Gastroesophageal sphincter (tissue), 4 donors: ENCODE results near the gene TSACC. TPM values are rescaled to one million over a fixed set of nuclear protein-coding genes. Genes with fewer than 3 reads are reported as not detected.
A peak's percentile ranks its signal among the peaks of the same experiment; 100 is the strongest.

ENCODE experiments used
- ATAC-seq: fragments of 150-250 bp; one replicate; pipeline ENCODE4 v1.9.1; 2016; ENCODE audit warnings: mild to moderate bottlenecking, moderate library complexity
- H3K27ac ChIP-seq, 4 donors: fragments of 200-600 bp; sonication (generic) in 3 of 4; 1 replicate in 3 of 4; 2 replicates in 1 of 4; pipeline ENCODE4 v1.5.1; 2016 to 2019
- H3K27me3 ChIP-seq: fragments of 200-600 bp; sonication (generic); one replicate; pipeline ENCODE4 v1.5.1; 2019
- H3K36me3 ChIP-seq, 2 donors: fragments of 200-600 bp; sonication (generic); one replicate each; pipeline ENCODE4 v1.5.1; 2019; ENCODE audit warnings: control low read depth in 1 of 2
- H3K4me1 ChIP-seq, 3 donors: fragments of 200-600 bp; sonication (generic); 1 replicate in 2 of 3; 2 replicates in 1 of 3; pipeline ENCODE4 v1.5.1; 2016 to 2019; ENCODE audit warnings: control low read depth in 2 of 3
- H3K4me3 ChIP-seq, 2 donors: fragments of 200-600 bp; sonication (generic); one replicate each; pipeline ENCODE4 v1.5.1; 2019; ENCODE audit warnings: mild to moderate bottlenecking in 1 of 2, moderate library complexity in 1 of 2
- H3K9me3 ChIP-seq, 3 donors: fragments of 200-600 bp; sonication (generic); one replicate each; pipeline ENCODE4 v1.5.1; 2017 to 2019; ENCODE audit warnings: control low read depth in 2 of 3
- CTCF ChIP-seq, 4 experiments: fragments of 200-600 bp in 2 of 4; fragments of 450-650 bp in 2 of 4; sonication (generic) in 1 of 4; IDR thresholded peaks; one replicate each; pipeline ENCODE4 v1.5.1; 2017 to 2019; ENCODE audit warnings: antibody characterized with exemption in 4 of 4, mild to moderate bottlenecking in 2 of 4, moderate library complexity in 2 of 4
- EP300 ChIP-seq: sonication (generic); formaldehyde crosslinking; IDR thresholded peaks from one replicate; pipeline ENCODE4 v1.6.1; 2017; ENCODE audit warnings: antibody characterized with exemption, mild to moderate bottlenecking
- POLR2A ChIP-seq, 2 donors: fragments of 450-650 bp; IDR thresholded peaks; one replicate each; pipeline ENCODE4 v1.6.1; 2017; ENCODE audit warnings: antibody characterized with exemption in 2 of 2, mild to moderate bottlenecking in 2 of 2, moderate library complexity in 1 of 2
- POLR2AphosphoS5 ChIP-seq: sonication (generic); formaldehyde crosslinking; IDR thresholded peaks from one replicate; pipeline ENCODE4 v1.6.1; 2017; ENCODE audit warnings: antibody characterized with exemption
- WGBS, 2 donors: methylation state at CpG; one replicate each; pipeline ENCODE4 v1.1.5; 2018; ENCODE audit warnings: low coverage in 1 of 2; 5-methylcytosine and 5-hydroxymethylcytosine counted together
- total RNA-seq, 4 donors: library from RNA; depleted of rRNA; stranded (reverse); fragments of >200 nt; gene quantifications; one replicate each; pipeline ENCODE4 v1.1.0, GENCODE V29; 2016

TSACC gene
- total RNA-seq, 4 donors from 2014 or later = not detected

- Histone ChIP-seq H3K27me3 (no peaks in the 10 kb centered on the region), H3K9me3 (no peaks in the 10 kb centered on the region), H3K36me3 (peaks cover 0 to 46% of the 10 kb centered on the region in 2 donors), H3K4me3 (peak overlapping the region in 1 of 2 donors; percentile 77), H3K4me1 (peaks cover 0 to 27% (median 12%) of the 10 kb centered on the region in 3 donors), H3K27ac (no peak overlapping the region)
- ATAC-seq = no peak
- TF ChIP-seq CTCF (IDR thresholded peaks at IDR 0.05) (no peak), POLR2AphosphoS5 (no peak), EP300 (no peak), POLR2A (IDR thresholded peaks at IDR 0.05) (no peak)
- WGBS, 2 donors = 62 to 76% methylated on average over 4 of the region's 4 CpGs
These were observed 2.1 kb upstream of the TSACC start for GRCh38 chr1:156336242-156336641.

DNA sequence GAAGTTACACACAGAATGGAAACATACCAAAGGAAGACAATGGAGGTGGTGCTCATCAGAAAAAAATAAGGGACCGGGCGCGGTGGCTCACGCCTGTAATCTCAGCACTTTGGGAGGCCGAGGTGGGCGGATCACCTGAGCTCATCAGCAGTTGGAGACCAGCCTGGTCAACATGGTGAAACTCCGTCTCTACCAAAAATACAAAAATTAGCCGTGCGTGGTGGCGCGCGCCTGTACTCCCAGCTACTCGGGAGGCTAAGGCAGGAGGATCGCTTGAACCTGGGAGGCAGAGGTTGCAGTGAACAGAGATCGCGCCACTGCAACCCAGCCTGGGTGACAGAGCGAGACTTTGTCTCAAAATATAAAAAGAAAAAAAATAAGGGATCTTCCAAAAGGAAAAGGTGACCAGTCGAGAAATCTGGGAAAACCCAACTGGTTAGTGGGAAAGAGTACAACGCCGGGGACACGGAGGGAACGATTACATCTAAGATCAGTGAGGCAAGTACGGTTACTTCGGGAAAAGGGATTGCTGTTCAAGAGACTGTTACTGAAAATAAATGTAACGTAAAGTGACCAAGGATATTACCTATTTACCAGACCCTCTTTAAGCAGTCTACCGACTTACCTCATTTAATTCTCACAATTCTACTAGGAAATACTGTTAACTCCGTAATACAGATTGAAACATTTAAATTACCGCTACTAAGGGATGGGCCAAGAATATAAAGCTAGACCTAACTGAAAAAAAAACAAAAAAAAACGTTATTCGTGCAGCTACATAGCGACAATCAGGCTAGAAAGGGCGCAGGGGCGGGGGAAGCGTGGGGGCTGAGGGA is 1.1 kb upstream of the TSACC start:
- Histone ChIP-seq H3K27ac (peak overlapping the region; percentile 0 to 91 (median 88)), H3K27me3 (no peaks in the 10 kb centered on the region)
- ATAC-seq = no peak

DNA sequence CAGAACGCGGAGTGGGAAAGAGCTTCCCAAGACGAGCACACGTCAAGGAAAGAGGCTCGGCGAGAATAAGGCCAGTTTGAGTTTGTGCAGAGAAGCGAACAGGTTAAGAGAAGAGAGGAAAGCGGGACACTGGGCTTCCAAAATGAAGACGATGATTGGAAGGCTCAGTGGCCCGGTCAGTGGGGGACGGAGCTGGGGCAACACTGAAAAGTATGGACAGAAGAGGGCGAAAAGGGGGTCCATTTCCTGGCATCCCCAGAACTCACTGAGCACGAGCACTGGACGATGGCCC is 492 bp upstream of the TSACC start:
- TF ChIP-seq EP300 (no peak), POLR2A (IDR thresholded peaks at IDR 0.05) (no peak), POLR2AphosphoS5 (no peak), CTCF (IDR thresholded peaks at IDR 0.05) (no peak)
- H3K36me3 ChIP-seq = peaks cover 0 to 30% of the 10 kb centered on the region in 2 donors
- peaks cover 0 to 27% (median 12%) of the 10 kb centered on the region in 3 donors for H3K4me1 ChIP-seq
- no peaks in the 10 kb centered on the region for H3K27me3 ChIP-seq
- WGBS, 2 donors = 0 to 1% methylated on average over 12 to 14 of the region's 14 CpGs
- H3K27ac ChIP-seq = peak overlapping the region; percentile 0 to 91 (median 88)
- peak; percentile 18 for ATAC-seq
- H3K9me3 ChIP-seq = no peaks in the 10 kb centered on the region
- peak overlapping the region; percentile 48 to 77 for H3K4me3 ChIP-seq

More for the DNA sequence above, 1.1 kb upstream of the TSACC start:
- Histone ChIP-seq H3K9me3 (no peaks in the 10 kb centered on the region), H3K4me1 (peaks cover 0 to 27% (median 12%) of the 10 kb centered on the region in 3 donors), H3K4me3 (peak overlapping the region; percentile 48 to 77), H3K36me3 (peaks cover 0 to 35% of the 10 kb centered on the region in 2 donors)
- TF ChIP-seq POLR2AphosphoS5 (no peak), EP300 (no peak), POLR2A (IDR thresholded peaks at IDR 0.05) (no peak), CTCF (IDR thresholded peaks at IDR 0.05) (no peak)
- 34 to 36% methylated on average over 27 to 32 of the region's 34 CpGs for WGBS, 2 donors

DNA sequence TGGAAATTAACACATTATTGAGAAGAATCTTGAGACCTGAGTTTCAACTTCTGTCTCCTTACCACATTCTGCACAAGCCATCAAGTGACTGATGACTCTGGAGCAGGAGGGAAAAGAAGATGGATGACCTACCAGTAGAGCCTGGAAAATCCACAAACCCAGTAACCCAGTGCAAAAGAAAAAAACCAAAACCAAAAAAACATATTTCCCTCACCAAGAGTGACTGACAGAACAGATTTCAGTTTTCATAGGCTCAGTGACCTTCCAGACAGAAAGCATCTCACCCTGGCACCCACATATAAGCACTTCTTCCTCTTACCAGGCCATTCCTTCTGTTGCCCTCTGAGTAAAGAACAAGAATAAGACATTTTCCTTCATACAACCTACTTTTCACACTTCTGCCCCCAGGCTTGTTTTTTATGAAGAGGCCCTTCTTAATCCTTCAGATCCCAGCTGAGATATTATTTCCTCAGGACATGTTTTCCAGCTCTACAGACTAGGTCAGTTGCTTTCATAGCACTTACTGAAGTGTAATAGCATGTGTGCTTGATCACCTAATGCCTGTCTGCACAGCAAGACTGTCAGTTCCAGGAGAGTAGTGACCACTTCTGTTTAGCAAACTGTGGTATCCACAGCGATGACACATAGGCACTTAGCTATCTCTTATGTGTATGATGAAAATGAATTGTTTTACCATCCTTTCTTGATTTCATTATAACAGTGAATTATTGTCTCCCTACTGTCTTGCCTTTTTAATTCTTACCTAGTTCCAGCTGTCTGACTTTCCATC is 4.0 kb downstream of the TSACC start:
- Histone ChIP-seq H3K9me3 (no peaks in the 10 kb centered on the region), H3K4me3 (no peak overlapping the region), H3K36me3 (no peaks in the 10 kb centered on the region), H3K4me1 (peaks cover 0 to under 1% (median 0%) of the 10 kb centered on the region in 3 donors), H3K27ac (no peak overlapping the region), H3K27me3 (peaks cover 9% of the 10 kb centered on the region)
- TF ChIP-seq POLR2A (IDR thresholded peaks at IDR 0.05) (no peak), CTCF (IDR thresholded peaks at IDR 0.05) (no peak), POLR2AphosphoS5 (no peak), EP300 (no peak)
- ATAC-seq = no peak
- 75% methylated on average over 1 of the region's 1 CpG; no CpG with 5 or more reads in 1 of the 2 donors for WGBS, 2 donors
